NCI-H2029 (cell line): ENCODE results near the gene CRYGS.
"Not testable (repeated sequence)": the region's sequence is repeated elsewhere in the genome, so short reads cannot be mapped to it uniquely, and the experiment has no call there.

ENCODE experiments used
- DNase-seq: peaks from one replicate; lab custom pipeline; 2025; lab: John Stamatoyannopoulos, UW

CRYGS gene

GRCh38 chr3:186519021-186519658, 25.0 kb downstream of the CRYGS start:
- DNase-seq: no peak

GRCh38 chr3:186517218-186517617, 27.0 kb downstream of the CRYGS start:
- no peak for DNase-seq

- DNase-seq: no peak
Observed at GRCh38 chr3:186516646-186517045, 27.5 kb downstream of the CRYGS start.

GRCh38 chr3:186515125-186515524, 29.1 kb downstream of the CRYGS start:
- DNase-seq: no peak

GRCh38 chr3:186514296-186515002, 29.7 kb downstream of the CRYGS start:
- no peak for DNase-seq

- DNase-seq: no peak
Observed at GRCh38 chr3:186513386-186513785, 30.8 kb downstream of the CRYGS start.

GRCh38 chr3:186512570-186513302, 31.4 kb downstream of the CRYGS start:
- no peak for DNase-seq

GRCh38 chr3:186511702-186512101, 32.5 kb downstream of the CRYGS start:
- DNase-seq: no peak

GRCh38 chr3:186511245-186511644, 32.9 kb downstream of the CRYGS start:
- DNase-seq: no peak

- no peak for DNase-seq
Observed at GRCh38 chr3:186510374-186511079, 33.7 kb downstream of the CRYGS start.

GRCh38 chr3:186509423-186509822, 34.8 kb downstream of the CRYGS start:
- DNase-seq: no peak

- no peak for DNase-seq
Observed at GRCh38 chr3:186506857-186507256, 37.3 kb downstream of the CRYGS start.

- DNase-seq: no peak
Observed at GRCh38 chr3:186506191-186506739, 37.9 kb downstream of the CRYGS start.

- DNase-seq: no peak
Observed at GRCh38 chr3:186502966-186503712, 41.0 kb downstream of the CRYGS start.

- no peak for DNase-seq
Observed at GRCh38 chr3:186502138-186502948, 41.8 kb downstream of the CRYGS start.

- DNase-seq: not testable (repeated sequence)
Observed at GRCh38 chr3:186499949-186500348, 44.2 kb downstream of the CRYGS start.

- DNase-seq: not testable (repeated sequence)
Observed at GRCh38 chr3:186498022-186498421, 46.2 kb downstream of the CRYGS start.

GRCh38 chr3:186497608-186498007, 46.6 kb downstream of the CRYGS start:
- no peak for DNase-seq

GRCh38 chr3:186496635-186497034, 47.5 kb downstream of the CRYGS start:
- DNase-seq: no peak

- DNase-seq: no peak
Observed at GRCh38 chr3:186496016-186496415, 48.2 kb downstream of the CRYGS start.
